SK-N-SH (cell line): Measurements from ENCODE around the gene RAPGEF2. TPM values are rescaled to one million over a fixed set of nuclear protein-coding genes. Genes with fewer than 3 reads are reported as not detected.

Source experiments
- CTCF ChIA-PET: fragments of 300-600, 350-600 bp; formaldehyde crosslinking; extraction: SDS; loops from one replicate; lab custom pipeline; 2021; lab: Yijun Ruan, JAX
- POLR2A ChIA-PET: fragments of 350-600 bp; sonication (Branson Sonifier 250); formaldehyde crosslinking; extraction: SDS; loops from one replicate; lab custom pipeline; 2020; ENCODE audit warnings: antibody characterized with exemption, inconsistent platforms; lab: Yijun Ruan, JAX
- DNase-seq: peaks from one replicate; pipeline ENCODE4 v3.0.0; 2012
- H2AFZ ChIP-seq: fragments of 200-600 bp; sonication (generic); 2 replicates; pipeline ENCODE4 v1.8.1; 2016; ENCODE audit warnings: antibody characterized with exemption, mild to moderate bottlenecking, low read depth
- H3F3A ChIP-seq: fragments of 200-600 bp; sonication (generic); replicated peaks from 2 replicates; pipeline ENCODE3; 2016; ENCODE audit warnings: antibody characterized with exemption, mild to moderate bottlenecking; ENCODE audit not compliant: insufficient read depth
- H3K27ac ChIP-seq, 2 experiments: fragments of 200-500 bp in 1 of 2; fragments of 200-600 bp in 1 of 2; sonication (Bioruptor generic) in 1 of 2; sonication (generic), shearing (Covaris generic) in 1 of 2; 2 replicates each; pipeline versions ENCODE4 v1.5.1 to v1.6.1; 2014 to 2016; ENCODE audit warnings: low read depth in 2 of 2, inconsistent platforms in 1 of 2, low read length in 1 of 2, mild to moderate bottlenecking in 1 of 2, mixed read lengths in 1 of 2
- H3K27me3 ChIP-seq: fragments of 200-600 bp; sonication (generic), shearing (Covaris generic); 2 replicates; pipeline ENCODE4 v1.6.1; 2016; ENCODE audit warnings: mixed run types; ENCODE audit not compliant: insufficient read depth
- H3K36me3 ChIP-seq, 2 experiments: fragments of 200-500 bp in 1 of 2; fragments of 200-600 bp in 1 of 2; sonication (Bioruptor generic) in 1 of 2; sonication (generic) in 1 of 2; replicated peaks in 1 of 2; 2 replicates each; pipeline versions ENCODE3 to v1.5.1; 2014 to 2016; ENCODE audit warnings: low read length in 1 of 2, mild to moderate bottlenecking in 1 of 2; ENCODE audit not compliant: insufficient read depth in 2 of 2, control insufficient read depth in 1 of 2
- H3K4me1 ChIP-seq, 2 experiments: fragments of 200-500 bp in 1 of 2; fragments of 200-600 bp in 1 of 2; sonication (Bioruptor generic) in 1 of 2; sonication (generic), shearing (Covaris generic) in 1 of 2; 2 replicates each; pipeline versions ENCODE4 v1.5.1 to v1.6.1; 2014 to 2016; ENCODE audit warnings: low read depth in 1 of 2, low read length in 1 of 2, mixed run types in 1 of 2; ENCODE audit not compliant: insufficient read depth in 2 of 2, control insufficient read depth in 1 of 2
- H3K4me2 ChIP-seq: fragments of 200-600 bp; sonication (generic), shearing (Covaris generic); 2 replicates; pipeline ENCODE4 v1.6.1; 2017; ENCODE audit warnings: mixed run types
- H3K4me3 ChIP-seq, 2 experiments: fragments of 200-500 bp in 1 of 2; fragments of 200-600 bp in 1 of 2; sonication (Bioruptor generic) in 1 of 2; sonication (generic), shearing (Covaris generic) in 1 of 2; 2 replicates each; pipeline versions ENCODE4 v1.5.1 to v1.8.1; 2014 to 2016; ENCODE audit warnings: low read depth in 2 of 2, inconsistent platforms in 1 of 2, low read length in 1 of 2, mild to moderate bottlenecking in 1 of 2, mixed read lengths in 1 of 2, moderate library complexity in 1 of 2
- H3K79me2 ChIP-seq: fragments of 200-600 bp; sonication (generic); 2 replicates; pipeline ENCODE4 v1.8.1; 2017; ENCODE audit warnings: mild to moderate bottlenecking; ENCODE audit not compliant: insufficient read depth
- H3K9ac ChIP-seq: fragments of 200-600 bp; sonication (generic); 2 replicates; pipeline ENCODE4 v1.6.1; 2017; ENCODE audit warnings: mixed run types
- H3K9me2 ChIP-seq: fragments of 200-600 bp; sonication (generic); 2 replicates; pipeline ENCODE4 v1.6.1; 2017; ENCODE audit warnings: mixed run types
- H3K9me3 ChIP-seq: fragments of 200-600 bp; sonication (generic); 2 replicates; pipeline ENCODE4 v1.6.1; 2017; ENCODE audit warnings: mixed run types, mild to moderate bottlenecking, moderate library complexity
- H4K20me1 ChIP-seq: fragments of 200-600 bp; sonication (generic); 2 replicates; pipeline ENCODE4 v1.6.1; 2017; ENCODE audit warnings: mild to moderate bottlenecking, mixed run types; ENCODE audit not compliant: insufficient read depth
- CTCF ChIP-seq: fragments of 200-600 bp; sonication (generic); IDR thresholded peaks from 2 replicates; pipeline ENCODE4 v1.6.1; 2017; ENCODE audit warnings: antibody characterized with exemption, mild to moderate bottlenecking, moderate library complexity
- EP300 ChIP-seq, 2 experiments: IDR thresholded peaks; 2 replicates each; pipeline versions ENCODE4 v1.4.0 to v1.6.1; 2012; ENCODE audit warnings: borderline replicate concordance in 1 of 2, low read depth in 1 of 2, low read length in 1 of 2
- FOSL2 ChIP-seq: IDR thresholded peaks from 2 replicates; pipeline ENCODE4 v1.4.0; 2012; ENCODE audit warnings: low read depth, mild to moderate bottlenecking, moderate library complexity, borderline replicate concordance
- FOXJ3 ChIP-seq: sonication (generic); formaldehyde crosslinking; IDR thresholded peaks from 2 replicates; pipeline ENCODE4 v1.5.1; 2020; ENCODE audit warnings: mild to moderate bottlenecking, missing genetic modification reagents
- FOXM1 ChIP-seq: IDR thresholded peaks from 2 replicates; pipeline ENCODE4 v1.4.0; 2012; ENCODE audit warnings: low read depth, mild to moderate bottlenecking
- MAX ChIP-seq: IDR thresholded peaks from 2 replicates; pipeline ENCODE4 v1.4.0; 2012; ENCODE audit warnings: low read depth
- MEF2A ChIP-seq: IDR thresholded peaks from 2 replicates; pipeline ENCODE4 v1.4.0; 2012; ENCODE audit warnings: low read depth, borderline replicate concordance
- NFIC ChIP-seq: IDR thresholded peaks from 2 replicates; pipeline ENCODE4 v1.4.0; 2012; ENCODE audit warnings: borderline replicate concordance
- NRF1 ChIP-seq: IDR thresholded peaks from 2 replicates; pipeline ENCODE4 v1.6.1; 2012; ENCODE audit warnings: low read depth, mild to moderate bottlenecking, low read length
- POLR2AphosphoS5 ChIP-seq: IDR thresholded peaks from 2 replicates; pipeline ENCODE4 v1.6.1; 2012; ENCODE audit warnings: low read depth, low read length
- RAD21 ChIP-seq: IDR thresholded peaks from 2 replicates; pipeline ENCODE4 v1.6.1; 2012; ENCODE audit warnings: mild to moderate bottlenecking, low read length
- RXRA ChIP-seq: IDR thresholded peaks from 2 replicates; pipeline ENCODE4 v1.4.0; 2012; ENCODE audit warnings: low read depth, mild to moderate bottlenecking, borderline replicate concordance
- SMC3 ChIP-seq: IDR thresholded peaks from 2 replicates; pipeline ENCODE4 v1.6.1; 2012; ENCODE audit warnings: low read depth, low read length, improper control_type of control experiment
- TAF1 ChIP-seq: IDR thresholded peaks from 2 replicates; pipeline ENCODE4 v1.6.1; 2012; ENCODE audit warnings: low read depth, mild to moderate bottlenecking, low read length, moderate library complexity, borderline replicate concordance
- TCF12 ChIP-seq: IDR thresholded peaks from 2 replicates; pipeline ENCODE4 v1.4.0; 2012
- YY1 ChIP-seq: IDR thresholded peaks from 2 replicates; pipeline ENCODE4 v1.4.0; 2012; ENCODE audit warnings: low read depth, mild to moderate bottlenecking
- polyA plus RNA-seq, 3 experiments: library from polyadenylated mRNA; depleted of rRNA; stranded (reverse); fragments of >200 nt; gene quantifications; 2 replicates each; pipeline ENCODE4 v1.2.3, GENCODE V29; 2012
- TF ChIP-seq, protein P1 (sequence below): IDR thresholded peaks from 2 replicates; pipeline ENCODE4 v1.6.1; 2012; ENCODE audit warnings: mild to moderate bottlenecking, low read depth, low read length, moderate library complexity
- TF ChIP-seq, protein P2 (sequence below): IDR thresholded peaks from 2 replicates; pipeline ENCODE4 v1.4.0; 2012; ENCODE audit warnings: low read depth, borderline replicate concordance
- TF ChIP-seq, protein P3 (sequence below): fragments of 150-350 bp; IDR thresholded peaks from 2 replicates; pipeline ENCODE4 v1.6.1; 2016; ENCODE audit warnings: mild to moderate bottlenecking, low read depth, low read length

The RAPGEF2 gene
- polyA plus RNA-seq, 1 of the 3 experiments (the other 2 are of a cell fraction): 19.2 TPM

DNA sequence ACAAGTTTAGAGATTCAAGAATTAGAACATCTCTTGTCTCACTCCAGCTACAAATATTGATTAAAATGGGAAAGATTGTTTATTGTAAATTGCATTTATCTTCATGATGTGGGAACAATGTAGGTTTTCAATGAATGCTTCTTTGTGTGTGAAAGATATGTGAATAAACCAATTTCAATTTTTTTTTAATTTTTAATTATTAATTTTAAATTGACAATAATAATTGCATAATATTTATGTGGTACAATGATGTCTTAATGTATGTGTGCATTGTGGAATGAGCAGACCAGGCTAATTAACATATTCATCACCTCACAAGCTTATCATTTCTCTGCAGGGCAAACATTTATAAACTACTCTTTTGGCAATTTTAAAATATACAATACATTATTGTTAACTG is 281.1 kb downstream of the RAPGEF2 start:
- POLR2A ChIA-PET: no interaction called here

More for the DNA sequence above, 281.1 kb downstream of the RAPGEF2 start:
- H3F3A ChIP-seq: peaks cover 7% of the 10 kb centered on the region
- H2AFZ ChIP-seq: no peak overlapping the region
- H3K36me3 ChIP-seq: peaks cover 0 to 4% of the 10 kb centered on the region in 2 experiments
- TF ChIP-seq MAX (no peak), TCF12 (no peak), RAD21 (no peak), FOXJ3 (CRISPR knock-in tag) (no peak), CTCF (no peak), RXRA (no peak), FOXM1 (no peak), TAF1 (no peak), SMC3 (no peak), FOSL2 (no peak), NFIC (no peak), YY1 (no peak), EP300 (IDR thresholded peaks at IDR 0.05; ENCODE audit: borderline replicate concordance in 1 of 2, low read depth in 1 of 2, low read length in 1 of 2) (no peak), POLR2AphosphoS5 (no peak), NRF1 (no peak), MEF2A (no peak)
- TF ChIP-seq, protein P1, sequence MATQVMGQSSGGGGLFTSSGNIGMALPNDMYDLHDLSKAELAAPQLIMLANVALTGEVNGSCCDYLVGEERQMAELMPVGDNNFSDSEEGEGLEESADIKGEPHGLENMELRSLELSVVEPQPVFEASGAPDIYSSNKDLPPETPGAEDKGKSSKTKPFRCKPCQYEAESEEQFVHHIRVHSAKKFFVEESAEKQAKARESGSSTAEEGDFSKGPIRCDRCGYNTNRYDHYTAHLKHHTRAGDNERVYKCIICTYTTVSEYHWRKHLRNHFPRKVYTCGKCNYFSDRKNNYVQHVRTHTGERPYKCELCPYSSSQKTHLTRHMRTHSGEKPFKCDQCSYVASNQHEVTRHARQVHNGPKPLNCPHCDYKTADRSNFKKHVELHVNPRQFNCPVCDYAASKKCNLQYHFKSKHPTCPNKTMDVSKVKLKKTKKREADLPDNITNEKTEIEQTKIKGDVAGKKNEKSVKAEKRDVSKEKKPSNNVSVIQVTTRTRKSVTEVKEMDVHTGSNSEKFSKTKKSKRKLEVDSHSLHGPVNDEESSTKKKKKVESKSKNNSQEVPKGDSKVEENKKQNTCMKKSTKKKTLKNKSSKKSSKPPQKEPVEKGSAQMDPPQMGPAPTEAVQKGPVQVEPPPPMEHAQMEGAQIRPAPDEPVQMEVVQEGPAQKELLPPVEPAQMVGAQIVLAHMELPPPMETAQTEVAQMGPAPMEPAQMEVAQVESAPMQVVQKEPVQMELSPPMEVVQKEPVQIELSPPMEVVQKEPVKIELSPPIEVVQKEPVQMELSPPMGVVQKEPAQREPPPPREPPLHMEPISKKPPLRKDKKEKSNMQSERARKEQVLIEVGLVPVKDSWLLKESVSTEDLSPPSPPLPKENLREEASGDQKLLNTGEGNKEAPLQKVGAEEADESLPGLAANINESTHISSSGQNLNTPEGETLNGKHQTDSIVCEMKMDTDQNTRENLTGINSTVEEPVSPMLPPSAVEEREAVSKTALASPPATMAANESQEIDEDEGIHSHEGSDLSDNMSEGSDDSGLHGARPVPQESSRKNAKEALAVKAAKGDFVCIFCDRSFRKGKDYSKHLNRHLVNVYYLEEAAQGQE: no peak
- TF ChIP-seq, protein P2, sequence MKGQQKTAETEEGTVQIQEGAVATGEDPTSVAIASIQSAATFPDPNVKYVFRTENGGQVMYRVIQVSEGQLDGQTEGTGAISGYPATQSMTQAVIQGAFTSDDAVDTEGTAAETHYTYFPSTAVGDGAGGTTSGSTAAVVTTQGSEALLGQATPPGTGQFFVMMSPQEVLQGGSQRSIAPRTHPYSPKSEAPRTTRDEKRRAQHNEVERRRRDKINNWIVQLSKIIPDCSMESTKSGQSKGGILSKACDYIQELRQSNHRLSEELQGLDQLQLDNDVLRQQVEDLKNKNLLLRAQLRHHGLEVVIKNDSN: no peak
- TF ChIP-seq, protein P3, sequence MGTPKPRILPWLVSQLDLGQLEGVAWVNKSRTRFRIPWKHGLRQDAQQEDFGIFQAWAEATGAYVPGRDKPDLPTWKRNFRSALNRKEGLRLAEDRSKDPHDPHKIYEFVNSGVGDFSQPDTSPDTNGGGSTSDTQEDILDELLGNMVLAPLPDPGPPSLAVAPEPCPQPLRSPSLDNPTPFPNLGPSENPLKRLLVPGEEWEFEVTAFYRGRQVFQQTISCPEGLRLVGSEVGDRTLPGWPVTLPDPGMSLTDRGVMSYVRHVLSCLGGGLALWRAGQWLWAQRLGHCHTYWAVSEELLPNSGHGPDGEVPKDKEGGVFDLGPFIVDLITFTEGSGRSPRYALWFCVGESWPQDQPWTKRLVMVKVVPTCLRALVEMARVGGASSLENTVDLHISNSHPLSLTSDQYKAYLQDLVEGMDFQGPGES: no peak
- H3K4me3 ChIP-seq: no peak overlapping the region
- H3K4me2 ChIP-seq: no peak overlapping the region
- DNase-seq: no peak
- H3K9ac ChIP-seq: no peak overlapping the region
- H3K4me1 ChIP-seq: peaks cover 0 to 13% of the 10 kb centered on the region in 2 experiments; a peak in 1 of 4 replicates
- H3K9me3 ChIP-seq: peaks cover 10% of the 10 kb centered on the region
- H3K27ac ChIP-seq: no peak overlapping the region
- H3K27me3 ChIP-seq: no peaks in the 10 kb centered on the region
- no peaks in the 10 kb centered on the region for H3K9me2 ChIP-seq
- no peaks in the 10 kb centered on the region for H4K20me1 ChIP-seq
- no peaks in the 10 kb centered on the region for H3K79me2 ChIP-seq
- CTCF ChIA-PET: interaction anchor here (1.1 kb wide), 2 partner anchors 181 to 527 kb away, joined by 3 to 4 read pairs; no protein-coding TSS in a partner anchor
